HAP-1 (cell line): ENCODE data around the gene HCCS.

Experiments used
- DNase-seq, 2 experiments: peaks; one replicate each; pipeline ENCODE4 v3.0.0-alpha.2; 2016 to 2020; ENCODE audit warnings: low spot score in 2 of 2
- H3K27me3 ChIP-seq: fragments of 250-450 bp; sonication (Bioruptor Pico); 2 replicates; pipeline ENCODE4 v1.5.1; 2020; ENCODE audit warnings: low read depth, mild to moderate bottlenecking, moderate library complexity
- H3K36me3 ChIP-seq: fragments of 250-450 bp; sonication (Bioruptor Pico); replicated peaks from 2 replicates; pipeline ENCODE4 v1.5.1; 2020; ENCODE audit warnings: mild to moderate bottlenecking
- H3K4me1 ChIP-seq: fragments of 250-450 bp; sonication (Bioruptor Pico); 2 replicates; pipeline ENCODE4 v1.5.1; 2020; ENCODE audit warnings: mild to moderate bottlenecking
- H3K4me3 ChIP-seq: fragments of 250-450 bp; sonication (Bioruptor Pico); 2 replicates; pipeline ENCODE4 v1.5.1; 2020; ENCODE audit warnings: mild to moderate bottlenecking, moderate library complexity
- H3K9me3 ChIP-seq: fragments of 250-450 bp; sonication (Bioruptor Pico); 2 replicates; pipeline ENCODE4 v1.5.1; 2020; ENCODE audit warnings: mild to moderate bottlenecking, moderate library complexity
- in situ Hi-C: fragments of 300-500 bp; cut with MboI; formaldehyde crosslinking; loops from 3 replicates; pipeline ENCODE4 v1.14.3; 2020; ENCODE audit warnings: low sequenced_read_pairs, inconsistent platforms, mixed read lengths

Gene HCCS

DNA sequence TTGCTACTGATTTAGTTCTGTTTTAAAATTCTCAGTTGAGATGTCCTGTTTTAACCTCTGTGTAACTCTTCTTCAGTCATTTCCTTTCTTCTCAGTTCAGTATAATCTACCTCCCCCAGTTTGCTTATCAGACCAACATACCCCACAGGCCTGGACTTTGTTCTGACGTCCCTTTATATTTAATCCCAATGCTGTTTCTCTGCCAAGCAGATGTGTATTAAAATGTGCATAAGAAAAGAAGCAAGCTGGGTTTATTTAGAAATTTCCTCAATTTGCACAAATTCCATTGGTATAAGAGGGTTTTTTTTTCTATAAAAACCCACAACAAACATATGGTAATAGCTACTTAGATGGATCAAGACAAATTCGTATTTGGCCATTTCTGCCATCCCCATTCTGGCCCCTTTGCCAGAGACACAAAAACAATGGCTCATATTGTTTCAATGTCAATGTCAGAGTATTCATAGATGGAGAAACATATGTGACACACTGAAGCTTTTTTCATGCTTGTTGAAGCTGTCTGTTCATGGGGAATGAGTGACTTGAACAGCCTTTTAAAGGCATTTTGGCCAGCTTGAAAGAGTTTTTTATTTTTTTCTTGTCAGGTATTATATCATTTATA is 24.5 kb downstream of the HCCS start:
- H3K36me3 ChIP-seq: no peaks in the 10 kb centered on the region
- H3K27me3 ChIP-seq: no peaks in the 10 kb centered on the region
- no peak overlapping the region for H3K4me3 ChIP-seq
- H3K9me3 ChIP-seq: no peaks in the 10 kb centered on the region
- in situ Hi-C loops: loop anchor here (10.0 kb wide), 1 partner anchor 639 kb away; no protein-coding TSS in a partner anchor
- peaks cover 9% of the 10 kb centered on the region for H3K4me1 ChIP-seq
- peak; percentile 50 to 79 for DNase-seq

GRCh38 chrX:11137543-11138139 is 26.5 kb downstream of the HCCS start:
- DNase-seq: peak; percentile 16 to 27

GRCh38 chrX:11138498-11139390 is 27.6 kb downstream of the HCCS start:
- Histone ChIP-seq H3K9me3 (no peaks in the 10 kb centered on the region), H3K4me1 (peaks cover 9% of the 10 kb centered on the region), H3K27me3 (no peaks in the 10 kb centered on the region), H3K36me3 (no peaks in the 10 kb centered on the region), H3K4me3 (no peak overlapping the region)
- DNase-seq: no peak
- in situ Hi-C loops: loop anchor here (10.0 kb wide), 1 partner anchor 636 kb away; no protein-coding TSS in a partner anchor

More at GRCh38 chrX:11137543-11138139, 26.5 kb downstream of the HCCS start:
- H3K4me1 ChIP-seq: peaks cover 9% of the 10 kb centered on the region
- no peaks in the 10 kb centered on the region for H3K9me3 ChIP-seq
- H3K4me3 ChIP-seq: no peak overlapping the region
- H3K27me3 ChIP-seq: no peaks in the 10 kb centered on the region
- H3K36me3 ChIP-seq: no peaks in the 10 kb centered on the region
- in situ Hi-C loops: loop anchor here (10.0 kb wide), 1 partner anchor 637 kb away; no protein-coding TSS in a partner anchor

DNA sequence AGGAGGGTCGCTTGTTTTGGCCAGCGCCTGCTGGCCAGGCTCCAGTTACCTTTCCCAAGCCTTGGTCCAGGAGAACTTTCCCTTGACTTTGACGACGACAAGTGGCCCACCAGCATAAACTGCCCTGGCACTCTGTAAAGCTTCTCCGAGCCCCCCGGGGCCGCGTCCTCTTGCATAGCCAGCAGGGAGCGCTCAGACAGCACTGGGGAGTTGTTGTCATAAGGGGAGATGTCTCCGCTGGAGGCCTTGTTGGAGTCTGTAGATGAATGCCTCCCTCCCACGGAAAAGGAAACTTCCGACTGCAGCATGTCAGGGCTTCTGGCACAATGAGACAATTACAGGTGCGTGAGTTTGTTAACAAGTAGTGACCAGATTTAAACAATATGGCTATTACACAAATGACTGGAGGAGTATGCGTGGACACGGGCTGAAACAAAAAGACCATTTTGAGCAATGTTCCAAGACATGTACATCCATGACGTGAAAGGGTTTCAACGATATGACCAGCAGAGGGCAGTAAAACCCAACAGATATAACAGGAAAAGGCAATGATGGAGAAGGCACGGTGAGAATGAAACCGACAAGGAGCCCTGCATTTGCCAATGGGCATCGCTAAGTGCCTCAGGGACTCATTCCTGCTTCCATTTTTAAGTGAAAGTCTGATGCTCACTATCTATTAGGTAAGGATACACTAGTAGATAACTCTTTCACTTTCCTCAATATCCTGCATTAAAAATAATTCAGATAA is 33.0 kb downstream of the HCCS start:
- H3K4me3 ChIP-seq: no peak overlapping the region
- DNase-seq: peak; percentile 67 to 82
- H3K9me3 ChIP-seq: no peaks in the 10 kb centered on the region
- H3K4me1 ChIP-seq: 0 out of 2 replicates have a peak, but pooled peaks cover 3% of the 10 kb centered on the region
- in situ Hi-C loops: no loop called here
- no peaks in the 10 kb centered on the region; the same call in 1 of the 2 replicates for H3K27me3 ChIP-seq
- no peaks in the 10 kb centered on the region for H3K36me3 ChIP-seq

GRCh38 chrX:11146411-11146810 is 35.3 kb downstream of the HCCS start:
- 0 out of 2 replicates have a peak, but pooled peaks cover 3% of the 10 kb centered on the region for H3K4me1 ChIP-seq
- no peaks in the 10 kb centered on the region; the same call in none of the 2 replicates for H3K27me3 ChIP-seq
- H3K9me3 ChIP-seq: no peaks in the 10 kb centered on the region
- in situ Hi-C loops: no loop called here
- H3K4me3 ChIP-seq: no peak overlapping the region
- no peak for DNase-seq
- H3K36me3 ChIP-seq: no peaks in the 10 kb centered on the region

GRCh38 chrX:11148401-11148800 is 37.3 kb downstream of the HCCS start:
- in situ Hi-C loops: no loop called here
- H3K9me3 ChIP-seq: no peaks in the 10 kb centered on the region
- no peak overlapping the region for H3K4me3 ChIP-seq
- H3K36me3 ChIP-seq: no peaks in the 10 kb centered on the region
- H3K4me1 ChIP-seq: 0 out of 2 replicates have a peak, but pooled peaks cover 3% of the 10 kb centered on the region
- H3K27me3 ChIP-seq: no peaks in the 10 kb centered on the region; the same call in none of the 2 replicates
- no peak for DNase-seq

DNA sequence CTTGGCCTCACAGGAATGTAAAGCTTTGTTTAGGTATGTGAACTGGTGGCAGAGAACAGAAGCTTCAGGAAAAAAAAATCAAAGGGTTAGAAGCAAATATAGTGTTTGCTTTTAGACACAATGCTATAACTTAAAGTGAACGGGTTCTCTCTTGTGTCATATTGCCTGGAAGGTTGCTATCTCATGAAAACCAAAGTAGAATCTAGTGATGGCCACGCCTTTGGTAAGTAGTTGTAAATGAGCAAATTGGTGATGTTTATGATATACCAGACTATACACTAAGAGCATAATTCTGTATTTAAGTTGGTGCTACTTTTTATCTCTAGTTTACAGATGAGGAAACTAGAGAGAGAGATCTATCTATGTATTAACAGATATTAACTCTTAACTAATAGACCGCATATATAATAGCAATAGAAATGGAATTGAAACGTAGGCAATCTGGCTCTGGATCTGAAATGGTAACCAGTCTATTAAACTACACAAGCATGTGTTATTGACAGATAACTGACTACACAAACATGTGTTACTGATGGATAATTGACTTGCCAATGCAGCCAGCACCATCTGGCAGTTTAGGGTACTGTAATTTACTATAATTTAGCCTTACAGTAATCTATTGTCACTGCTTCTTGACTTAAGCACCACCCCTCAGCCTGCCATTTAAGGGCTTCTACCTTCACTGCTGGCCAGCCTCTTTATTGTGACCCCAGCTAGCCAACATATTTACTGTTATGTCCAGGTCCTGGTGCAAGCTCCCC is 40.8 kb downstream of the HCCS start:
- no peaks in the 10 kb centered on the region; the same call in 1 of the 2 replicates for H3K27me3 ChIP-seq
- in situ Hi-C loops: no loop called here
- DNase-seq: no peak

GRCh38 chrX:11159149-11159548 is 48.0 kb downstream of the HCCS start:
- Histone ChIP-seq H3K36me3 (no peaks in the 10 kb centered on the region), H3K9me3 (no peaks in the 10 kb centered on the region), H3K27me3 (no peaks in the 10 kb centered on the region), H3K4me1 (no peaks in the 10 kb centered on the region), H3K4me3 (no peak overlapping the region)
- no peak for DNase-seq
- in situ Hi-C loops: no loop called here

More for the DNA sequence above, 40.8 kb downstream of the HCCS start:
- Histone ChIP-seq H3K4me3 (no peak overlapping the region), H3K36me3 (no peaks in the 10 kb centered on the region), H3K9me3 (no peaks in the 10 kb centered on the region), H3K4me1 (no peaks in the 10 kb centered on the region)

DNA sequence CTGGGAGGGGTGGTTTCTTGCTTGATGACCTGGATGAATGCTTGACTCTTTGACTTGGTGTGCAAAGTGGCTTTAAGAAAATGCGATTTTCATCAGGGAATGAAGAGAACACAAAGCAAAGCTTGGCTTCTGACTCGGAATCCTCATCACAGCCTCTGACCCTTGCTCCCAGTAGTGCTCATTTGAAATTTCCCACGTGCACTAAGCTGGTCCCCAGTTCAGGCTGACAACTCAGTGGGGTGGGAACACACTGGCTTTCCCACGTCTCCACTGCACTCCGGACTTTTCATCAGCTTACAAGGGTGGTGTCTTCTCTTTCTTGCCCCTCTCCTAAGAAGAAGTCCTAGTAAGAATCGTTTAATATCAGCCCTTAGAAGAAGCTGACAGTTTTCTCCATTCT is 53.3 kb downstream of the HCCS start:
- in situ Hi-C loops: no loop called here
- Histone ChIP-seq H3K36me3 (no peaks in the 10 kb centered on the region), H3K4me1 (no peaks in the 10 kb centered on the region), H3K27me3 (no peaks in the 10 kb centered on the region), H3K4me3 (no peak overlapping the region), H3K9me3 (no peaks in the 10 kb centered on the region)
- DNase-seq: no peak

GRCh38 chrX:11171956-11172355 is 60.8 kb downstream of the HCCS start:
- H3K9me3 ChIP-seq: no peaks in the 10 kb centered on the region
- DNase-seq: no peak
- H3K36me3 ChIP-seq: no peaks in the 10 kb centered on the region
- H3K4me3 ChIP-seq: no peak overlapping the region
- H3K27me3 ChIP-seq: no peaks in the 10 kb centered on the region
- H3K4me1 ChIP-seq: no peaks in the 10 kb centered on the region
- in situ Hi-C loops: no loop called here

DNA sequence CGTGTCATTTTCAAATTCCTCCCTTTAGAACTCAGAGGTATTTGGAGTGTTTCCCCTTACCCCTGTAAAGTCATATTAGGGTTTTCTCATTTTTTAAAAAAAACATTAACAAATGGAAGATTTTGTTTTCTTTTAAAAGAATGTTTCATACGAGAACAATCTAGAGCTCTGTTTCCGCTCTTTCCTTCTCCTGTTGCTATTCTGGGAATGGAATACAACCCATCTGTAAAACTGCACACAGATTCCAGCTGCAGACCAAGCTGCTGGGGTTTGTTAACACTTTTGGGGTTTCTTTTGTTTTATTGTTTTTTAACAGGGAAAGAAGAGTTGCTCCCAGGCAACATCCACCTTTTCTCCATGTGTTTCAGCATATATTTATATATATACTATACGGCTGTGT is 61.3 kb downstream of the HCCS start:
- Histone ChIP-seq H3K4me3 (no peak overlapping the region), H3K9me3 (no peaks in the 10 kb centered on the region), H3K36me3 (no peaks in the 10 kb centered on the region), H3K27me3 (no peaks in the 10 kb centered on the region), H3K4me1 (no peaks in the 10 kb centered on the region)
- in situ Hi-C loops: no loop called here
- no peak for DNase-seq
